ENCODE measurements around the gene CACNA2D2. TPM values are rescaled to one million over a fixed set of nuclear protein-coding genes. Genes with fewer than 3 reads are reported as not detected.
"Not testable (repeated sequence)": the region's sequence is repeated elsewhere in the genome, so short reads cannot be mapped to it uniquely, and the experiment has no call there.

The CACNA2D2 gene
- total RNA-seq, 1 donor from 2014 or later = 0.21 TPM

DNA sequence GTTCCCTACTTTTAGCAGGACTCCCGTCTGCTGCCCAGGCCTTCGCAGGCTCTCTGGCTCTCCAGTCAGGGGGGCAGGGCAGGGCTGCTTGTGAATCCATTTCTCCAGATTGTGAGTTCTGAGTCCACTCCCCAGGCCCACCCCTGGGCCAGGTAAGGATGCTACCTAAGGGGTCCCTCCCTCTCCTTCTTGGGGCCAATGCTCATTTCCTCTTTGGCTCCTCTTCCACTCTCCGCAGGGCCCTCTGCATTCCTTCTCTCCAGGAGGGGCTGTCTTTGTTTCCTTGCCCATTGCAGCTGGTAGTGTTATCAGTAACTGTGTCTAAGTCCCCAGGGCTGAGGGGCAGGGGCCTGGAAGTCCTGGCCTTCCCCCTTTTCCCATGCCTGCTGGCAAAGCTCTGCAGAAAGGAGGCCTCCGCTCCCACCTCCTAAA is 13.0 kb upstream of the CACNA2D2 start:
- Histone ChIP-seq H3K36me3 (ENCODE audit: control insufficient read depth, insufficient read depth, low read length) (no peaks in the 10 kb centered on the region), H3K27me3 (ENCODE audit: control insufficient read depth, insufficient read depth, low read length) (peaks cover 28% of the 10 kb centered on the region), H3K4me3 (ENCODE audit: low read depth, low read length) (no peak overlapping the region)
- no peak for DNase-seq (ENCODE audit: low read depth)
- TF ChIP-seq, protein P1, sequence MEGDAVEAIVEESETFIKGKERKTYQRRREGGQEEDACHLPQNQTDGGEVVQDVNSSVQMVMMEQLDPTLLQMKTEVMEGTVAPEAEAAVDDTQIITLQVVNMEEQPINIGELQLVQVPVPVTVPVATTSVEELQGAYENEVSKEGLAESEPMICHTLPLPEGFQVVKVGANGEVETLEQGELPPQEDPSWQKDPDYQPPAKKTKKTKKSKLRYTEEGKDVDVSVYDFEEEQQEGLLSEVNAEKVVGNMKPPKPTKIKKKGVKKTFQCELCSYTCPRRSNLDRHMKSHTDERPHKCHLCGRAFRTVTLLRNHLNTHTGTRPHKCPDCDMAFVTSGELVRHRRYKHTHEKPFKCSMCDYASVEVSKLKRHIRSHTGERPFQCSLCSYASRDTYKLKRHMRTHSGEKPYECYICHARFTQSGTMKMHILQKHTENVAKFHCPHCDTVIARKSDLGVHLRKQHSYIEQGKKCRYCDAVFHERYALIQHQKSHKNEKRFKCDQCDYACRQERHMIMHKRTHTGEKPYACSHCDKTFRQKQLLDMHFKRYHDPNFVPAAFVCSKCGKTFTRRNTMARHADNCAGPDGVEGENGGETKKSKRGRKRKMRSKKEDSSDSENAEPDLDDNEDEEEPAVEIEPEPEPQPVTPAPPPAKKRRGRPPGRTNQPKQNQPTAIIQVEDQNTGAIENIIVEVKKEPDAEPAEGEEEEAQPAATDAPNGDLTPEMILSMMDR (IDR thresholded peaks at IDR 0.05; ENCODE audit: insufficient read depth, low read length, poor library complexity, severe bottlenecking) = no peak

DNA sequence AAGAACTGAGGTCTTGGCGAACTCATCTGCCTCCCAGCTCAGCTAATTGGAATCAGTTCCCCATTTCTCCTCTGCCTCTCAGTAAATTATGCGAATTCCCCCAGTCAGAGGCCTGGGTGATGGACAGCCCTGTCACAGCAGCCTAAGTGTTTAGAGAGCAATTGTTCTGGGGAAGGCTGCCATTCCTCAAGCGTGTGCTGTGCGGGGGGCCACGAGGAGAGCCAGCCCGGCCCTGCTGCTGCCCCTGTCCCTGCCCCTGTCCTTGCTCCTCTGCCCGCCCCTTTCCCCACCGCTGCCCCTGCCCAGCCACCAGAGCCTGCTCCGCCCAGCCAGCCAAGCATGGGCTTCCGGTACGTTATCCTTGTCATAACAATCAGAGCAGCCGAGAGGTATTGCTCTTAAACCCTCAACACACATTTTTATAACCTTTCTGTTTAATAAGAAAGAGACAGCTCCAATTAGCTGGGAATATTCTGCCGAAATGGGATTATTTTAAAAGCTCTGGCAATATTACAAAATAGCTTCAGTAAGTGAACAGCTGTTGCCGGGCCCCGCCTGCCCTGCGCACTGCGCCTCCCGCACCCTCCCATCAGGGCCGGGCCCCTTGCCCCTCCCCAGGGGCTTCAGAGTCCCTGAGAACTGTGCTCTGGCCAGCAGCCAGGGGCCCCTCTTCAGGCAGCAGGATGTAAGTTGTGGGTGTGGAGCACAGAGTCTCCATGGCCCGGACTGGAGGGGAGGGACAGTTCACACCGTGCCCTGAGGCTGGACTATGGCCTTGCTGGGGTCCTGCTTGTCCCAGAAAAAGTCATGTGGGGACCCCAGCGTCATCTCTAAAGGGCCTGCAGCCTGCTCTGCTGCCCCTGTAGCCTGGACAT is 12.4 kb upstream of the CACNA2D2 start:
- TF ChIP-seq, protein P1 (IDR thresholded peaks at IDR 0.05; ENCODE audit: insufficient read depth, low read length, poor library complexity, severe bottlenecking) = no peak
- no peaks in the 10 kb centered on the region for H3K36me3 ChIP-seq (ENCODE audit: control insufficient read depth, insufficient read depth, low read length)
- H3K27me3 ChIP-seq (ENCODE audit: control insufficient read depth, insufficient read depth, low read length) = peaks cover 24% of the 10 kb centered on the region
- no peak for DNase-seq (ENCODE audit: low read depth)
- H3K4me3 ChIP-seq (ENCODE audit: low read depth, low read length) = no peak overlapping the region

DNA sequence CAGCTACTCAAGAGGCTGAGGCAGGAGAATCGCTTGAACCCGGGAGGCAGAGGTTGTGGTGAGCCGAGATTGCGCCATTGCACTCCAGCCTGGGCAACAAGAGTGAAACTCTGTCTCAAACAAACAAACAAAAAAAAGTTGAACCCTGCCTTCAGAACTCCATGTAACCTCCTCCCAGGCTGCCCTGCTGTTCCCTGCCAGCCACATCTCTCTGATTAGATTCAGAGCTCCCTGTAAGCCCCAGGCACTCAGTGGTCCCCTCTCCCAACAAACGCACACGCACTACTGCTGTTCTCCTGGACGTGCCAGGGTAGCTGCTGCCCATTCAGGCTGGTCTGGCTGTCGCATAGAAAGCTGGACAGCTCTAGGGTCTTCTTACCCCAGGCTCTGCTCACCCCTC is 9.5 kb upstream of the CACNA2D2 start:
- not testable (repeated sequence) for H3K4me3 ChIP-seq (ENCODE audit: low read depth, low read length); H3K36me3 ChIP-seq (ENCODE audit: control insufficient read depth, insufficient read depth, low read length); DNase-seq (ENCODE audit: low read depth)
- H3K27me3 ChIP-seq (ENCODE audit: control insufficient read depth, insufficient read depth, low read length) = peaks cover 31% of the 10 kb centered on the region

DNA sequence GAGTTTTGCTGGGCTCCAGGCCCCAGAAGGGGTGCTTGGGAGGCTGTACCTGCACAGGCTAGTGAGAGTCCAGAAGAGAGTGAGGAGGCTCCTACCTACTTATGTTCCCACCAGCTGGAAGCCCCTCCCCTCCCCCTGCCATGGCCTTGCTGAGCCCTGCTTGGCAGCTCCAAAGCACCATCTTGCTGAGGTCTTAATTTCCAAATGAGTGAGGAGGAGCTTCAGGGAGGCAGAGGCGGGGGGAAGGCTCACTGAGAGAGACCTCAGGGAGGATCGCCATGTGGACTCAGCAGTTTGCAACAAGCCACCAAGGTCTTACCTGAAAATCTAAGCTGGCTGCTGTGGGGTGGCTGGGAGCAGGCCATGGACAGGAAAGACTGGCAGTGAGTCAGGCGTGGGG is 8.7 kb upstream of the CACNA2D2 start:
- no peak overlapping the region for H3K4me3 ChIP-seq (ENCODE audit: low read depth, low read length)
- peaks cover 34% of the 10 kb centered on the region for H3K27me3 ChIP-seq (ENCODE audit: control insufficient read depth, insufficient read depth, low read length)
- TF ChIP-seq, protein P1 (IDR thresholded peaks at IDR 0.05; ENCODE audit: insufficient read depth, low read length, poor library complexity, severe bottlenecking) = no peak
- no peak for DNase-seq (ENCODE audit: low read depth)
- H3K36me3 ChIP-seq (ENCODE audit: control insufficient read depth, insufficient read depth, low read length) = no peaks in the 10 kb centered on the region

- Histone ChIP-seq H3K27me3 (ENCODE audit: control insufficient read depth, insufficient read depth, low read length) (peaks cover 31% of the 10 kb centered on the region), H3K36me3 (ENCODE audit: control insufficient read depth, insufficient read depth, low read length) (no peaks in the 10 kb centered on the region), H3K4me3 (ENCODE audit: low read depth, low read length) (no peak overlapping the region)
- DNase-seq (ENCODE audit: low read depth) = no peak
- TF ChIP-seq, protein P1 (IDR thresholded peaks at IDR 0.05; ENCODE audit: insufficient read depth, low read length, poor library complexity, severe bottlenecking) = no peak
Measured at GRCh38 chr3:50510325-50510724, 6.9 kb upstream of the CACNA2D2 start.

GRCh38 chr3:50509715-50510114 is 6.3 kb upstream of the CACNA2D2 start:
- Histone ChIP-seq H3K4me3 (ENCODE audit: low read depth, low read length) (no peak overlapping the region), H3K27me3 (ENCODE audit: control insufficient read depth, insufficient read depth, low read length) (peaks cover 35% of the 10 kb centered on the region), H3K36me3 (ENCODE audit: control insufficient read depth, insufficient read depth, low read length) (no peaks in the 10 kb centered on the region)
- no peak for DNase-seq (ENCODE audit: low read depth)
- TF ChIP-seq, protein P1 (IDR thresholded peaks at IDR 0.05; ENCODE audit: insufficient read depth, low read length, poor library complexity, severe bottlenecking) = no peak

All from kidney epithelial cell (primary cell).